Measurements from ENCODE around the gene WNT1.
A peak's percentile ranks its signal among the peaks of the same experiment; 100 is the strongest.

Gene WNT1

DNA sequence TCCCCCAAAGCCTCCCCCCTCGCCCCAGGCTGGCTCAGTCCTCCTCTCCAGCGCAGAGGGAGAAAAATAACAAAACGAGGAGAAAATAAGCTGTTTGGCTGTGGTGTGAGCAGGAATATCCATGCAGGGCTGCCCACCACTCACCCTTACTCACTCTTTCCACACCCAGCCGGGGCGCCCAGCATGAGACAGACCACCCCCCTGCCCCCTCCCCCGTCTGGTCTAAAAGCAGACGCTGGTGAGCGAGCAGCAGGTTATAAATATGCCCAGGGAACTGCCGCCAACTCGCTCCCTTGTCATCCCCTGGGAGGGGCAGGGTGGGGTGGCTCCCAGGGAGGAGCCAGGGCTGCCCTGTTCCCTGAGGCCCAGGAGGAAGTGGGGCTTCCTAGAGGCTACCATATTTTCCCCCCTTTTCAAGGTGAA lies 7.4 kb downstream of the WNT1 start:
- H3K4me3 ChIP-seq (ENCODE audit: low read length in 2 of 2) = no peak overlapping the region
- H3K27ac ChIP-seq (replicated peaks; ENCODE audit: low read length) = no peak overlapping the region
- H4K8ac ChIP-seq (ENCODE audit: low read depth, low read length) = no peak overlapping the region
- H3K4me1 ChIP-seq (ENCODE audit: control insufficient read depth in 2 of 2, insufficient read depth in 1 of 2, low read depth in 1 of 2, low read length in 2 of 2) = peaks cover 10 to 22% of the 10 kb centered on the region in 2 donors
- no peak for DNase-seq (ENCODE audit: low spot score)
- no peak overlapping the region for H3K4me2 ChIP-seq (ENCODE audit: insufficient read depth, low read length, poor library complexity, severe bottlenecking)
- no peak overlapping the region for H3K23ac ChIP-seq (ENCODE audit: low read depth, low read length, poor library complexity)
- H3K27me3 ChIP-seq (ENCODE audit: control insufficient read depth in 3 of 3, insufficient read depth in 3 of 3, low read depth in 1 of 3, low read length in 3 of 3) = peaks cover 45 to 88% (median 86%) of the 10 kb centered on the region in 3 experiments
- H2BK15ac ChIP-seq (ENCODE audit: low read length) = no peak overlapping the region
- H2BK120ac ChIP-seq (ENCODE audit: low read depth, low read length) = no peak overlapping the region
- peak overlapping the region; percentile 23 for H3K18ac ChIP-seq (ENCODE audit: low read length)
- H3K14ac ChIP-seq (ENCODE audit: low read length) = no peak overlapping the region
- no peak overlapping the region for H2AK5ac ChIP-seq (ENCODE audit: low read depth, low read length)
- H3K36me3 ChIP-seq (replicated peaks in 1 of 2; ENCODE audit: control insufficient read depth in 2 of 2, insufficient read depth in 2 of 2, low read length in 2 of 2) = no peaks in the 10 kb centered on the region
- H3K4ac ChIP-seq (ENCODE audit: low read length) = no peak overlapping the region
- WGBS, 2 donors (ENCODE audit: extremely low coverage in 2 of 2, insufficient read length in 2 of 2, insufficient replicate concordance in 1 of 2) = no CpG with 5 or more reads among the region's 10 CpGs
- no peak overlapping the region for H3K9ac ChIP-seq (ENCODE audit: low read depth, low read length, poor library complexity)
- H2BK5ac ChIP-seq (ENCODE audit: low read length) = no peak overlapping the region
- no peak overlapping the region for H2AFZ ChIP-seq (ENCODE audit: low read length)
- no peak overlapping the region for H2BK12ac ChIP-seq (ENCODE audit: low read length)
- H3K79me1 ChIP-seq (ENCODE audit: low read depth, low read length) = no peaks in the 10 kb centered on the region
- H3K9me3 ChIP-seq (replicated peaks in 1 of 2; ENCODE audit: control insufficient read depth in 2 of 2, insufficient read depth in 1 of 2, low read depth in 1 of 2, low read length in 2 of 2) = peaks cover 0 to 2% of the 10 kb centered on the region in 2 donors
- H4K91ac ChIP-seq (ENCODE audit: low read depth, low read length, poor library complexity) = no peak overlapping the region

GRCh38 chr12:48985901-48986300 lies 7.8 kb downstream of the WNT1 start:
- Histone ChIP-seq H4K8ac (ENCODE audit: low read depth, low read length) (no peak overlapping the region), H3K79me1 (ENCODE audit: low read depth, low read length) (no peaks in the 10 kb centered on the region), H3K9ac (ENCODE audit: low read depth, low read length, poor library complexity) (no peak overlapping the region), H3K14ac (ENCODE audit: low read length) (no peak overlapping the region), H2AK5ac (ENCODE audit: low read depth, low read length) (no peak overlapping the region), H3K27ac (replicated peaks; ENCODE audit: low read length) (no peak overlapping the region), H3K4me3 (ENCODE audit: low read length in 2 of 2) (no peak overlapping the region), H2BK12ac (ENCODE audit: low read length) (no peak overlapping the region), H3K4me2 (ENCODE audit: insufficient read depth, low read length, poor library complexity, severe bottlenecking) (no peak overlapping the region), H3K18ac (ENCODE audit: low read length) (peak overlapping the region; percentile 5), H3K9me3 (replicated peaks in 1 of 2; ENCODE audit: control insufficient read depth in 2 of 2, insufficient read depth in 1 of 2, low read depth in 1 of 2, low read length in 2 of 2) (peaks cover 0 to 2% of the 10 kb centered on the region in 2 donors), H3K27me3 (ENCODE audit: control insufficient read depth in 3 of 3, insufficient read depth in 3 of 3, low read depth in 1 of 3, low read length in 3 of 3) (peaks cover 43 to 88% (median 82%) of the 10 kb centered on the region in 3 experiments), H4K91ac (ENCODE audit: low read depth, low read length, poor library complexity) (no peak overlapping the region), H2BK15ac (ENCODE audit: low read length) (no peak overlapping the region), H3K4ac (ENCODE audit: low read length) (no peak overlapping the region), H2BK120ac (ENCODE audit: low read depth, low read length) (no peak overlapping the region), H2AFZ (ENCODE audit: low read length) (no peak overlapping the region), H3K36me3 (replicated peaks in 1 of 2; ENCODE audit: control insufficient read depth in 2 of 2, insufficient read depth in 2 of 2, low read length in 2 of 2) (no peaks in the 10 kb centered on the region), H3K23ac (ENCODE audit: low read depth, low read length, poor library complexity) (no peak overlapping the region), H3K4me1 (ENCODE audit: control insufficient read depth in 2 of 2, insufficient read depth in 1 of 2, low read depth in 1 of 2, low read length in 2 of 2) (peaks cover 14 to 21% of the 10 kb centered on the region in 2 donors), H2BK5ac (ENCODE audit: low read length) (no peak overlapping the region)
- WGBS, 2 donors (ENCODE audit: extremely low coverage in 2 of 2, insufficient read length in 2 of 2, insufficient replicate concordance in 1 of 2) = no CpG with 5 or more reads among the region's 2 CpGs
- no peak for DNase-seq (ENCODE audit: low spot score)

DNA sequence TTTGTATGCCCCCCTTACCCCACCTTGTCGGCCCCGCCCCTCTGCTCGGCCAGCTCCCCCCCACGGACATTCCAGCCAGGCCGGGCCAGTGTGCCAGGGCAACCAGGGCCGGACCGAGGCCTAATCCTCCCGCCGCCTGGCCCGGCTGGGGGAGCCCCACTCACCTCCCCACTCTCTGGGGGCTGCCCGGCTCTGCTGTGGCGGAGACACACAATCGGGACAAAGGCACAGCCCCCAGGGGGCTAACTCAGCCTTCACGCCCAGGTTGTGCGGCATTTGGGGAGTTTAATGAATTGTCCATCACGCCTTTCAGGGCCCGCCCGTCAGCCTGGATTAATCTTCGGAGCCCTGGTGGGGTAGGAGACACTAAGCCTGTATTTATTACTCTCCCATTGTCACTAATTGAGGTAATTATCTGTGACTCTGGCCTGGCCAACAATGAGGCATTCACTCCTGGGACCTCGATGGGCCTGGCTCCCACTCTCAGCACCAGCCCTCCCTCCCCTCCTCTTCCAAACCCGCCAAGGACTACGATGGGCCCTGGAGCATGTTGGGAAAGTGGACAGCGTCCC lies 8.7 kb downstream of the WNT1 start:
- Histone ChIP-seq H3K4me1 (ENCODE audit: control insufficient read depth in 2 of 2, insufficient read depth in 1 of 2, low read depth in 1 of 2, low read length in 2 of 2) (peaks cover 14 to 18% of the 10 kb centered on the region in 2 donors), H4K8ac (ENCODE audit: low read depth, low read length) (no peak overlapping the region)
- WGBS, 2 donors (ENCODE audit: extremely low coverage in 2 of 2, insufficient read length in 2 of 2, insufficient replicate concordance in 1 of 2) = no CpG with 5 or more reads among the region's 23 CpGs

GRCh38 chr12:48988030-48988649 lies 10.0 kb downstream of the WNT1 start:
- Histone ChIP-seq H3K18ac (ENCODE audit: low read length) (no peak overlapping the region), H3K4me3 (ENCODE audit: low read length in 2 of 2) (no peak overlapping the region), H3K9me3 (replicated peaks in 1 of 2; ENCODE audit: control insufficient read depth in 2 of 2, insufficient read depth in 1 of 2, low read depth in 1 of 2, low read length in 2 of 2) (no peaks in the 10 kb centered on the region), H3K23ac (ENCODE audit: low read depth, low read length, poor library complexity) (no peak overlapping the region), H3K36me3 (replicated peaks in 1 of 2; ENCODE audit: control insufficient read depth in 2 of 2, insufficient read depth in 2 of 2, low read length in 2 of 2) (no peaks in the 10 kb centered on the region), H3K4ac (ENCODE audit: low read length) (no peak overlapping the region), H2BK15ac (ENCODE audit: low read length) (no peak overlapping the region), H2BK12ac (ENCODE audit: low read length) (no peak overlapping the region), H2AK5ac (ENCODE audit: low read depth, low read length) (no peak overlapping the region), H3K79me1 (ENCODE audit: low read depth, low read length) (no peaks in the 10 kb centered on the region), H4K8ac (ENCODE audit: low read depth, low read length) (no peak overlapping the region), H3K27me3 (ENCODE audit: control insufficient read depth in 3 of 3, insufficient read depth in 3 of 3, low read depth in 1 of 3, low read length in 3 of 3) (peaks cover 28 to 78% (median 69%) of the 10 kb centered on the region in 3 experiments), H2BK5ac (ENCODE audit: low read length) (no peak overlapping the region), H3K9ac (ENCODE audit: low read depth, low read length, poor library complexity) (no peak overlapping the region), H4K91ac (ENCODE audit: low read depth, low read length, poor library complexity) (no peak overlapping the region), H2AFZ (ENCODE audit: low read length) (no peak overlapping the region), H3K14ac (ENCODE audit: low read length) (no peak overlapping the region), H2BK120ac (ENCODE audit: low read depth, low read length) (no peak overlapping the region), H3K4me2 (ENCODE audit: insufficient read depth, low read length, poor library complexity, severe bottlenecking) (no peak overlapping the region), H3K4me1 (ENCODE audit: control insufficient read depth in 2 of 2, insufficient read depth in 1 of 2, low read depth in 1 of 2, low read length in 2 of 2) (peaks cover 14 to 18% of the 10 kb centered on the region in 2 donors), H3K27ac (replicated peaks; ENCODE audit: low read length) (no peak overlapping the region)
- WGBS, 2 donors (ENCODE audit: extremely low coverage in 2 of 2, insufficient read length in 2 of 2, insufficient replicate concordance in 1 of 2) = no CpG with 5 or more reads among the region's 16 CpGs
- DNase-seq (ENCODE audit: low spot score) = peak; percentile 78

More for the DNA sequence above, 8.7 kb downstream of the WNT1 start:
- Histone ChIP-seq H3K27ac (replicated peaks; ENCODE audit: low read length) (no peak overlapping the region), H2AFZ (ENCODE audit: low read length) (peak overlapping the region; percentile 83), H3K9ac (ENCODE audit: low read depth, low read length, poor library complexity) (no peak overlapping the region), H3K4me3 (ENCODE audit: low read length in 2 of 2) (no peak overlapping the region), H3K4ac (ENCODE audit: low read length) (no peak overlapping the region), H3K23ac (ENCODE audit: low read depth, low read length, poor library complexity) (no peak overlapping the region), H2BK120ac (ENCODE audit: low read depth, low read length) (no peak overlapping the region), H2BK5ac (ENCODE audit: low read length) (no peak overlapping the region), H2BK15ac (ENCODE audit: low read length) (no peak overlapping the region), H2BK12ac (ENCODE audit: low read length) (no peak overlapping the region), H3K4me2 (ENCODE audit: insufficient read depth, low read length, poor library complexity, severe bottlenecking) (peak overlapping the region; percentile 27), H2AK5ac (ENCODE audit: low read depth, low read length) (no peak overlapping the region), H4K91ac (ENCODE audit: low read depth, low read length, poor library complexity) (no peak overlapping the region), H3K79me1 (ENCODE audit: low read depth, low read length) (no peaks in the 10 kb centered on the region), H3K36me3 (replicated peaks in 1 of 2; ENCODE audit: control insufficient read depth in 2 of 2, insufficient read depth in 2 of 2, low read length in 2 of 2) (no peaks in the 10 kb centered on the region), H3K18ac (ENCODE audit: low read length) (no peak overlapping the region), H3K9me3 (replicated peaks in 1 of 2; ENCODE audit: control insufficient read depth in 2 of 2, insufficient read depth in 1 of 2, low read depth in 1 of 2, low read length in 2 of 2) (no peaks in the 10 kb centered on the region), H3K14ac (ENCODE audit: low read length) (no peak overlapping the region), H3K27me3 (ENCODE audit: control insufficient read depth in 3 of 3, insufficient read depth in 3 of 3, low read depth in 1 of 3, low read length in 3 of 3) (peaks cover 35 to 86% (median 77%) of the 10 kb centered on the region in 3 experiments)
- peak; percentile 93 for DNase-seq (ENCODE audit: low spot score)

Measured in neuronal stem cell (in vitro differentiated cells).